Peyer's patch (tissue), 4 donors: ENCODE results near the gene MUC3A. TPM values are rescaled to one million over a fixed set of nuclear protein-coding genes. Genes with fewer than 3 reads are reported as not detected.
A peak's percentile ranks its signal among the peaks of the same experiment; 100 is the strongest.

Experiments used
- DNase-seq, 3 donors: peaks; one replicate each; pipeline ENCODE4 v3.0.0-alpha.2; 2017 to 2019
- H3K27ac ChIP-seq, 4 donors: fragments of 200-600 bp; sonication (generic); one replicate each; pipeline ENCODE4 v1.5.1; 2016 to 2019
- H3K27me3 ChIP-seq, 2 donors: fragments of 200-600 bp; sonication (generic); one replicate each; pipeline ENCODE4 v1.5.1; 2019
- H3K36me3 ChIP-seq, 3 donors: fragments of 200-600 bp; sonication (generic); one replicate each; pipeline ENCODE4 v1.5.1; 2016 to 2019
- H3K4me1 ChIP-seq, 4 donors: fragments of 200-600 bp; sonication (generic); one replicate each; pipeline ENCODE4 v1.5.1; 2016 to 2019
- H3K4me3 ChIP-seq, 4 donors: fragments of 200-600 bp; sonication (generic); 1 replicate in 3 of 4; 2 replicates in 1 of 4; pipeline ENCODE4 v1.5.1; 2016 to 2019; ENCODE audit warnings: mild to moderate bottlenecking in 1 of 4
- H3K9me3 ChIP-seq, 4 donors: fragments of 200-600 bp; sonication (generic); one replicate each; pipeline ENCODE4 v1.5.1; 2016 to 2019; ENCODE audit warnings: mild to moderate bottlenecking in 1 of 4
- CTCF ChIP-seq, 6 experiments: fragments of 450-650 bp in 4 of 6; fragments of 200-600 bp in 2 of 6; sonication (generic) in 1 of 6; IDR thresholded peaks; one replicate each; pipeline ENCODE4 v1.5.1; 2017 to 2019; ENCODE audit warnings: antibody characterized with exemption in 6 of 6, mild to moderate bottlenecking in 3 of 6, moderate library complexity in 1 of 6
- POLR2A ChIP-seq, 2 donors: fragments of 450-650 bp; IDR thresholded peaks; one replicate each; pipeline ENCODE4 v1.5.1; 2017; ENCODE audit warnings: antibody characterized with exemption in 2 of 2, mild to moderate bottlenecking in 2 of 2, moderate library complexity in 2 of 2
- small RNA-seq, 2 donors: library from RNA; depleted of rRNA; stranded (forward); fragments of <200 nt; gene quantifications; one replicate each; pipeline ENCODE3, GENCODE V24; 2016
- total RNA-seq, 4 donors: library from RNA; depleted of rRNA; stranded (reverse); fragments of >200 nt; gene quantifications; one replicate each; pipeline ENCODE4 v1.1.0, GENCODE V29; 2016

Gene MUC3A
- total RNA-seq, 4 donors from 2014 or later, result 85.8 to 694 (median 395) TPM

- Histone ChIP-seq H3K4me3 (no peak overlapping the region), H3K9me3 (no peaks in the 10 kb centered on the region), H3K27me3 (no peaks in the 10 kb centered on the region), H3K36me3 (peaks cover 0 to 4% (median 0%) of the 10 kb centered on the region in 3 donors), H3K27ac (no peak overlapping the region), H3K4me1 (peaks cover 0 to 35% (median 4%) of the 10 kb centered on the region in 4 donors)
- no peak for DNase-seq
- no peak for TF ChIP-seq CTCF (IDR thresholded peaks at IDR 0.05)
- TF ChIP-seq POLR2A (IDR thresholded peaks at IDR 0.05), result no peak
Observed at GRCh38 chr7:101015626-101016025, 66.3 kb downstream of the MUC3A start.

DNA sequence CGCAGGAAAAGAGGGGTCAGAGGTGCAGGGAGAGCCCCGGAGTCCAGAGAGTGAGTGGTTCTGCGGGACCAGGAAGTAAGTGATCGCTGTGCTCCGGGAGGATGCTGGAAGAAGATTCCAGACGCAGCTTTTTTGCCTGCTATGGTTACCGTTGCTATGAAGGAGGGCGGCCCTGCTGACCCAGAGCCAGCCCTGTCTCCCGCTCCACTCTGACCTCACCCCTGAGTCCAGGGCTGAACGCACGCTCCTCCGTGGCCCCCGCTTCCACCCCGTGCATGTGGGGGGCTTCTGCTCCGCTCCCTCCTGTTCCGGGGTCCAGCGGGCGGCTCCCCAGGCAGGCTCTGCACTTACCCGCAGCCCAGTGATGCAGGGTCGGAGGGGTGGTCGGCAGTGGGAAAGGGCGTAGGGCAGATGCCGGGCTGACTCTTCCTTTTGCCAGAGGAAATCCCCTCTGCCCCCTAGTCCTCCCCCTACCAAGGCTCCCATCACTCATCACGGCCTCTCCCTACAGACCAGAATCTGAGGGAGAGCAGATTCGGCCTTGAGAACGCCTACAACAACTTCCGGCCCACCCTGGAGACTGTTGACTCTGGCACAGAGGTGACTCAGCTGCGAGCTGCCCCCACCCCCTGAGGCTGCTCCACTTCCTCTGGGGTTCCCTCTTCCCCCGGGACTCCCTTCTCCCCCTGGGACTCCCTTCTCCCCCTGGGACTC, 67.9 kb downstream of the MUC3A start:
- peak; percentile 63 to 94 (median 87) for DNase-seq
- H3K27me3 ChIP-seq, result no peaks in the 10 kb centered on the region
- peak in 1 of 2 donors; percentile 56 for TF ChIP-seq POLR2A (IDR thresholded peaks at IDR 0.05)
- no peak for TF ChIP-seq CTCF (IDR thresholded peaks at IDR 0.05)
- peaks cover 0 to 4% (median 0%) of the 10 kb centered on the region in 3 donors for H3K36me3 ChIP-seq
- peak overlapping the region; percentile 62 to 92 (median 79) for H3K27ac ChIP-seq
- H3K4me3 ChIP-seq, result peak overlapping the region; percentile 39 to 60 (median 54)
- no peaks in the 10 kb centered on the region for H3K9me3 ChIP-seq
- H3K4me1 ChIP-seq, result peaks cover 0 to 35% (median 4%) of the 10 kb centered on the region in 4 donors

Small RNA genes lying within 50 kb of the gene (small RNA-seq; reads per million reads assigned to genes)
- gene RN7SL549P, result 0 reads per million in 2 donors
- 0 reads per million in 2 donors for gene RPS29P15

Other genes with a start within 250 kb of the MUC3A start
- gene POP7, start 243.4 kb upstream of the MUC3A start, total RNA-seq, result 10 to 100 TPM; 23.9 to 38.1 (median 29.7) TPM
- gene EPO, start 229.1 kb upstream of the MUC3A start, total RNA-seq, result not detected
- gene ZAN, start 215.9 kb upstream of the MUC3A start, total RNA-seq, result not detected
- gene EPHB4, start 122.0 kb upstream of the MUC3A start, total RNA-seq, result 10 to 100 TPM; 10.3 to 48.7 (median 31.7) TPM
- gene SLC12A9, start 96.8 kb upstream of the MUC3A start, total RNA-seq, result 10 to 100 TPM; 24.8 to 51.1 (median 28.2) TPM
- 10 to 100 TPM in 3 of 4 donors, 1 to 10 TPM in 1; 8.8 to 22.3 (median 15.4) TPM for gene TRIP6, start 82.1 kb upstream of the MUC3A start, total RNA-seq
- gene SRRT, start 74.4 kb upstream of the MUC3A start, total RNA-seq, result 100 to 1,000 TPM in 2 of 4 donors, 10 to 100 TPM in 2; 60.9 to 272 (median 113) TPM
- gene UFSP1, start 59.8 kb upstream of the MUC3A start, total RNA-seq, result 1 to 10 TPM; 4.1 to 7.0 (median 5.2) TPM
- gene ACHE, start 53.6 kb upstream of the MUC3A start, total RNA-seq, result 10 to 100 TPM in 3 of 4 donors, 1 to 10 TPM in 1; 3.3 to 35.4 (median 25.3) TPM
- 10 to 100 TPM in 2 of 4 donors, 1 to 10 TPM in 2; 4.8 to 31.8 (median 9.0) TPM for gene MUC12, start 20.0 kb downstream of the MUC3A start, total RNA-seq
- 1,000 to 10,000 TPM in 1 of 4 donors, 100 to 1,000 TPM in 2, 10 to 100 TPM in 1; 64.4 to 1,011 (median 801) TPM for gene MUC17, start 70.5 kb downstream of the MUC3A start, total RNA-seq
- 10 to 100 TPM; 19.4 to 43.7 (median 38.3) TPM for gene TRIM56, start 135.9 kb downstream of the MUC3A start, total RNA-seq
- gene SERPINE1, start 177.6 kb downstream of the MUC3A start, total RNA-seq, result 1 to 10 TPM; 2.4 to 8.3 (median 3.3) TPM
- gene AP1S1, start 204.9 kb downstream of the MUC3A start, total RNA-seq, result 100 to 1,000 TPM in 2 of 4 donors, 10 to 100 TPM in 2; 53.6 to 136 (median 95.7) TPM
- gene VGF, start 216.0 kb downstream of the MUC3A start, total RNA-seq, result under 1 TPM in 1 of 4 donors, not detected in 3; 0.94 TPM
- gene NAT16, start 230.8 kb downstream of the MUC3A start, total RNA-seq, result 1 to 10 TPM in 1 of 4 donors, not detected in 3; 1.0 TPM